H1 (cell line): ENCODE measurements around the gene NHSL2. TPM values are rescaled to one million over a fixed set of nuclear protein-coding genes. Genes with fewer than 3 reads are reported as not detected.

ENCODE experiments used
- CTCF ChIA-PET: fragments of 300-600 bp; sonication (Branson Sonifier 250); formaldehyde crosslinking; loops from one replicate; lab custom pipeline; 2021; ENCODE audit not compliant: partially characterized antibody; lab: Charles Lee
- POLR2A ChIA-PET: fragments of 300-600 bp; sonication (Branson Sonifier 250); formaldehyde crosslinking; loops from one replicate; lab custom pipeline; 2021; ENCODE audit warnings: inconsistent platforms; ENCODE audit not compliant: partially characterized antibody; lab: Charles Lee
- DNase-seq, 2 experiments: peaks; one replicate each; pipeline versions ENCODE4 v3.0.0 to v3.0.0-alpha.2; 2010 to 2022; ENCODE audit warnings: low spot score in 2 of 2, low read depth in 1 of 2, mixed read lengths in 1 of 2
- FAIRE-seq: peaks from 2 replicates; lab custom pipeline; 2011; peaks lifted over from hg19 to GRCh38; lab: Jason Lieb, UNC
- H2AFZ ChIP-seq: 2 replicates; pipeline ENCODE4 v1.8.1; 2012; ENCODE audit warnings: low read length, inconsistent platforms
- H2AK5ac ChIP-seq: 2 replicates; pipeline ENCODE4 v1.6.1; 2013; ENCODE audit warnings: low read depth, low read length
- H2BK120ac ChIP-seq: replicated peaks from 2 replicates; pipeline ENCODE3; 2013; ENCODE audit warnings: low read depth, low read length, inconsistent platforms
- H2BK12ac ChIP-seq: 2 replicates; pipeline ENCODE4 v1.6.1; 2013; ENCODE audit warnings: low read depth, low read length
- H2BK15ac ChIP-seq: 2 replicates; pipeline ENCODE4 v1.6.1; 2013; ENCODE audit warnings: low read length
- H2BK20ac ChIP-seq: 2 replicates; pipeline ENCODE4 v1.6.1; 2013; ENCODE audit warnings: low read length
- H2BK5ac ChIP-seq: 2 replicates; pipeline ENCODE4 v1.6.1; 2013; ENCODE audit warnings: low read depth, low read length
- H3K14ac ChIP-seq: 2 replicates; pipeline ENCODE4 v1.6.1; 2013; ENCODE audit warnings: inconsistent platforms; ENCODE audit not compliant: insufficient read length
- H3K18ac ChIP-seq: 2 replicates; pipeline ENCODE4 v1.6.1; 2013; ENCODE audit warnings: low read length; ENCODE audit errors: extremely low read depth
- H3K23ac ChIP-seq: 2 replicates; pipeline ENCODE4 v1.6.1; 2013; ENCODE audit warnings: inconsistent platforms; ENCODE audit not compliant: insufficient read length
- H3K23me2 ChIP-seq: 2 replicates; pipeline ENCODE4 v1.6.1; 2013; ENCODE audit warnings: low read depth, low read length
- H3K27ac ChIP-seq: 2 replicates; pipeline ENCODE4 v1.6.1; 2011; ENCODE audit warnings: low read depth, low read length, inconsistent platforms
- H3K27me3 ChIP-seq, 4 experiments: replicated peaks in 1 of 4; 1 replicate in 1 of 4; 2 replicates in 3 of 4; pipeline versions ENCODE4 v1.6.1 to v1.8.1; 2011 to 2013; ENCODE audit warnings: low read length in 3 of 4, mild to moderate bottlenecking in 3 of 4, inconsistent platforms in 2 of 4, mixed read lengths in 2 of 4, moderate library complexity in 1 of 4; ENCODE audit not compliant: control insufficient read depth in 3 of 4, insufficient read depth in 3 of 4; ENCODE audit errors: extremely low read depth in 1 of 4
- H3K36me3 ChIP-seq, 4 experiments: 2 replicates each; pipeline versions ENCODE4 v1.6.1 to v1.8.1; 2011 to 2013; ENCODE audit warnings: mild to moderate bottlenecking in 4 of 4, low read length in 3 of 4, moderate library complexity in 2 of 4, control low read depth in 1 of 4, inconsistent platforms in 1 of 4; ENCODE audit not compliant: insufficient read depth in 4 of 4, control insufficient read depth in 2 of 4
- H3K4ac ChIP-seq: replicated peaks from 2 replicates; pipeline ENCODE3; 2013; ENCODE audit warnings: low read length, low read depth, mixed read lengths, inconsistent platforms; ENCODE audit not compliant: insufficient read length
- H3K4me1 ChIP-seq, 4 experiments: replicated peaks in 1 of 4; 1 replicate in 1 of 4; 2 replicates in 3 of 4; pipeline versions ENCODE4 v1.6.1 to v1.8.1; 2011 to 2013; ENCODE audit warnings: low read length in 3 of 4, inconsistent platforms in 2 of 4, mixed read lengths in 1 of 4; ENCODE audit not compliant: insufficient read depth in 4 of 4, control insufficient read depth in 3 of 4
- H3K4me2 ChIP-seq, 2 experiments: 2 replicates each; pipeline versions ENCODE4 v1.6.1 to v1.8.1; 2011 to 2013; ENCODE audit warnings: low read depth in 2 of 2, low read length in 2 of 2, control low read depth in 1 of 2, inconsistent platforms in 1 of 2, mild to moderate bottlenecking in 1 of 2; ENCODE audit not compliant: insufficient read depth in 1 of 2
- H3K4me3 ChIP-seq, 4 experiments: fragments of 200-600, 300-600 bp in 1 of 4; sonication (generic), shearing (Covaris generic), sonication (Bioruptor Twin) in 1 of 4; 2 replicates each; pipeline versions ENCODE4 v1.5.1 to v1.8.1; 2011 to 2016; ENCODE audit warnings: low read length in 4 of 4, low read depth in 3 of 4, control low read depth in 2 of 4, inconsistent platforms in 2 of 4, mild to moderate bottlenecking in 2 of 4, mixed read lengths in 1 of 4, moderate library complexity in 1 of 4; ENCODE audit not compliant: insufficient read depth in 2 of 4; ENCODE audit errors: extremely low read depth in 1 of 4
- H3K56ac ChIP-seq: replicated peaks from 2 replicates; pipeline ENCODE3; 2013; ENCODE audit warnings: low read depth, mild to moderate bottlenecking, mixed read lengths, low read length, inconsistent platforms; ENCODE audit not compliant: insufficient read length
- H3K79me1 ChIP-seq: 2 replicates; pipeline ENCODE4 v1.6.1; 2013; ENCODE audit warnings: low read depth, low read length, control low read depth
- H3K79me2 ChIP-seq, 2 experiments: 2 replicates each; pipeline versions ENCODE4 v1.6.1 to v1.8.1; 2012 to 2013; ENCODE audit warnings: low read length in 2 of 2, mild to moderate bottlenecking in 2 of 2, inconsistent platforms in 1 of 2; ENCODE audit not compliant: insufficient read depth in 2 of 2, control insufficient read depth in 1 of 2
- H3K9ac ChIP-seq, 4 experiments: replicated peaks in 1 of 4; 1 replicate in 1 of 4; 2 replicates in 3 of 4; pipeline versions ENCODE4 v1.6.1 to v1.8.1; 2011 to 2013; ENCODE audit warnings: low read depth in 3 of 4, low read length in 3 of 4, control low read depth in 2 of 4, mild to moderate bottlenecking in 2 of 4, moderate library complexity in 2 of 4, inconsistent platforms in 1 of 4; ENCODE audit errors: extremely low read depth in 1 of 4
- H3K9me3 ChIP-seq, 2 experiments: 2 replicates each; pipeline versions ENCODE4 v1.6.1 to v1.8.1; 2012 to 2013; ENCODE audit warnings: mild to moderate bottlenecking in 2 of 2, moderate library complexity in 2 of 2, control low read depth in 1 of 2, inconsistent platforms in 1 of 2, low read depth in 1 of 2, low read length in 1 of 2, mixed read lengths in 1 of 2; ENCODE audit not compliant: insufficient read depth in 2 of 2
- H4K20me1 ChIP-seq, 2 experiments: replicated peaks in 1 of 2; 2 replicates each; pipeline versions ENCODE3 to v1.8.1; 2011 to 2013; ENCODE audit warnings: inconsistent platforms in 2 of 2, low read length in 2 of 2, mild to moderate bottlenecking in 1 of 2; ENCODE audit not compliant: insufficient read depth in 2 of 2, control insufficient read depth in 1 of 2
- H4K5ac ChIP-seq: 2 replicates; pipeline ENCODE4 v1.6.1; 2013; ENCODE audit warnings: low read length, low read depth, mixed read lengths, inconsistent platforms; ENCODE audit not compliant: insufficient read length
- H4K8ac ChIP-seq: 2 replicates; pipeline ENCODE4 v1.8.0; 2013; ENCODE audit warnings: mild to moderate bottlenecking, moderate library complexity, low read length, inconsistent platforms; ENCODE audit not compliant: insufficient read depth; ENCODE audit errors: extremely low read depth
- H4K91ac ChIP-seq: replicated peaks from 2 replicates; pipeline ENCODE3; 2013; ENCODE audit warnings: low read length, mixed read lengths, inconsistent platforms; ENCODE audit not compliant: insufficient read length
- CTCF ChIP-seq, 3 experiments: IDR thresholded peaks; 1 replicate in 2 of 3; 2 replicates in 1 of 3; pipeline versions ENCODE4 v1.5.1 to v1.6.1; 2011; ENCODE audit warnings: low read length in 3 of 3, mild to moderate bottlenecking in 3 of 3, inconsistent platforms in 2 of 3, low read depth in 1 of 3, moderate library complexity in 1 of 3; ENCODE audit not compliant: insufficient read depth in 1 of 3; ENCODE audit errors: control extremely low read depth in 1 of 3
- HDAC2 ChIP-seq, 2 experiments: fragments of 300-600 bp in 1 of 2; sonication (generic) in 1 of 2; IDR thresholded peaks; 2 replicates each; pipeline ENCODE4 v1.6.1; 2011 to 2012; ENCODE audit warnings: low read depth in 2 of 2, low read length in 2 of 2, mild to moderate bottlenecking in 2 of 2, moderate library complexity in 2 of 2, borderline replicate concordance in 1 of 2, inconsistent platforms in 1 of 2
- POU5F1 ChIP-seq: IDR thresholded peaks from 2 replicates; pipeline ENCODE4 v1.6.1; 2011; ENCODE audit warnings: low read depth, mild to moderate bottlenecking, low read length, moderate library complexity
- TEAD4 ChIP-seq: IDR thresholded peaks from 2 replicates; pipeline ENCODE4 v1.6.1; 2012; ENCODE audit warnings: low read depth, low read length, inconsistent platforms, mixed read lengths
- WGBS, 2 experiments: shearing (Covaris generic) in 1 of 2; methylation state at CpG; one replicate each; pipeline versions ENCODE4 v1.1.6 to v1.1.7; 2013 to 2015; ENCODE audit warnings: low lambda C conversion rate in 2 of 2, mixed read lengths in 2 of 2, inconsistent platforms in 1 of 2, low coverage in 1 of 2, missing lambda C conversion rate in 1 of 2; ENCODE audit not compliant: insufficient replicate concordance in 2 of 2, insufficient coverage in 1 of 2, insufficient read length in 1 of 2; ENCODE audit errors: extremely low coverage in 1 of 2, missing lambda C conversion rate in 1 of 2; 5-methylcytosine and 5-hydroxymethylcytosine counted together
- polyA plus RNA-seq, 7 experiments: library from polyadenylated mRNA; depleted of rRNA in 3 of 7; stranded (reverse) in 5 of 7; unstranded in 2 of 7; fragments of >200 nt in 5 of 7; fragments of 200-250 nt in 2 of 7; gene quantifications; 1 replicate in 5 of 7; 2 replicates in 1 of 7; 4 replicates in 1 of 7; pipeline versions ENCODE4 v1.2.1 to v1.2.3, GENCODE V29; 2011 to 2013; ENCODE audit warnings: missing spikeins in 2 of 7, mixed read lengths in 2 of 7
- total RNA-seq: library from RNA; stranded (reverse); fragmentation: NEBNext Ultra II Directional; extraction: Animal tissue kit (Norgen Biotek cat#: 25700); gene quantifications from 2 replicates; pipeline ENCODE4 v1.2.1, GENCODE V29; 2021

The NHSL2 gene
- total and polyA plus RNA-seq, 2 of the 8 experiments (the other 6 are each of a cell fraction or from before 2014, with no cell fraction given): 3.7 to 7.2 TPM

GRCh38 chrX:71941145-71941544, 30.5 kb downstream of the NHSL2 start:
- Histone ChIP-seq H2BK20ac (no peak overlapping the region), H3K79me1 (no peaks in the 10 kb centered on the region; the same call in 1 of the 2 replicates), H4K91ac (no peak overlapping the region), H3K36me3 (no peaks in the 10 kb centered on the region), H2AK5ac (no peak overlapping the region), H2AFZ (no peak overlapping the region), H4K5ac (no peak overlapping the region), H3K9ac (no peak overlapping the region), H2BK12ac (no peak overlapping the region), H3K4ac (no peak overlapping the region), H3K9me3 (no peaks in the 10 kb centered on the region), H3K4me3 (no peak overlapping the region), H3K18ac (no peak overlapping the region), H3K56ac (no peak overlapping the region), H3K23ac (no peak overlapping the region), H2BK5ac (no peak overlapping the region), H3K79me2 (peaks cover 0 to 48% of the 10 kb centered on the region in 2 experiments; a peak in 2 of 4 replicates), H3K4me2 (no peak overlapping the region), H3K27ac (no peak overlapping the region), H4K8ac (no peak overlapping the region), H4K20me1 (peaks cover 0 to 2% of the 10 kb centered on the region in 2 experiments), H3K23me2 (no peaks in the 10 kb centered on the region), H3K27me3 (no peaks in the 10 kb centered on the region), H2BK120ac (no peak overlapping the region), H3K14ac (no peak overlapping the region), H3K4me1 (peaks cover 0 to 3% (median 0%) of the 10 kb centered on the region in 4 experiments; a peak in 1 of 7 replicates), H2BK15ac (no peak overlapping the region)
- no peak for DNase-seq
- no peak for FAIRE-seq
- 78% methylated on average over 1 of the region's 1 CpG; no CpG with 5 or more reads in 1 of the 2 experiments for WGBS, 2 experiments
- CTCF ChIA-PET: interaction anchor here (1.2 kb wide), 1 partner anchor 57 kb away, joined by 4 read pairs; no protein-coding TSS in a partner anchor
- POLR2A ChIA-PET: interaction anchor here (0.6 to 0.9 kb wide), 3 partner anchors 30 to 121 kb away, joined by 3 to 5 read pairs (median 4); partner anchors contain the start of gene NHSL2
- no peak for TF ChIP-seq POU5F1
- TF ChIP-seq HDAC2 (IDR thresholded peaks at IDR 0.05; ENCODE audit: borderline replicate concordance in 1 of 2, low read depth in 2 of 2, low read length in 2 of 2): no peak
- no peak for TF ChIP-seq CTCF (IDR thresholded peaks at IDR 0.05; ENCODE audit: control extremely low read depth in 1 of 3, insufficient read depth in 1 of 3, low read depth in 1 of 3, low read length in 3 of 3)
- TF ChIP-seq TEAD4: no peak
